ENCODE data around the gene MPRIP. TPM values are rescaled to one million over a fixed set of nuclear protein-coding genes. Genes with fewer than 3 reads are reported as not detected.
A peak's percentile ranks its signal among the peaks of the same experiment; 100 is the strongest.

MPRIP gene
- total RNA-seq, 1 experiment from 2014 or later: 284 TPM

GRCh38 chr17:17241656-17242055 is 199.4 kb downstream of the MPRIP start:
- no peaks in the 10 kb centered on the region for H3K4me1 Mint-ChIP-seq (ENCODE audit: low read depth, unreplicated experiment)
- no TSS peak for BruUV-seq (replicated peaks)
- ChIA-PET POLR2A (no interaction called here), CTCF (no interaction called here)
- no peak for TF ChIP-seq CTCF (IDR thresholded peaks at IDR 0.05; ENCODE audit: insufficient read depth in 1 of 2, low read depth in 1 of 2, low read length in 1 of 2, severe bottlenecking in 1 of 2, unreplicated experiment in 1 of 2)
- H3K36me3 Mint-ChIP-seq (ENCODE audit: insufficient read depth, unreplicated experiment): peaks cover 30% of the 10 kb centered on the region
- no peaks in the 10 kb centered on the region for H3K27me3 Mint-ChIP-seq (ENCODE audit: insufficient read depth, unreplicated experiment)
- H3K27ac Mint-ChIP-seq (ENCODE audit: unreplicated experiment): no peak overlapping the region
- intact Hi-C loops (cut with micrococcal nuclease; ENCODE audit: unreplicated experiment): no loop called here
- H3K4me3 ChIP-seq (ENCODE audit: low read depth, low read length): no peak overlapping the region
- H3K4me1 ChIP-seq: 0 out of 2 replicates have a peak, but pooled peaks cover 6% of the 10 kb centered on the region
- H3K27me3 ChIP-seq (replicated peaks; ENCODE audit: control insufficient read depth, insufficient read depth, low read length): no peaks in the 10 kb centered on the region
- no peaks in the 10 kb centered on the region for H3K9me3 ChIP-seq
- no peaks in the 10 kb centered on the region for H3K9me3 Mint-ChIP-seq (ENCODE audit: unreplicated experiment)
- DNase-seq: peak in 1 of 2 experiments; percentile 12
- H3K36me3 ChIP-seq (ENCODE audit: control insufficient read depth, insufficient read depth, low read length): peaks cover 1% of the 10 kb centered on the region
- no peak overlapping the region for H3K4me3 Mint-ChIP-seq (ENCODE audit: unreplicated experiment)

GRCh38 chr17:17242246-17242645 is 200.0 kb downstream of the MPRIP start:
- Mint-ChIP-seq H3K4me3 (ENCODE audit: unreplicated experiment) (no peak overlapping the region), H3K9me3 (ENCODE audit: unreplicated experiment) (no peaks in the 10 kb centered on the region), H3K4me1 (ENCODE audit: low read depth, unreplicated experiment) (no peaks in the 10 kb centered on the region), H3K27ac (ENCODE audit: unreplicated experiment) (no peak overlapping the region), H3K27me3 (ENCODE audit: insufficient read depth, unreplicated experiment) (no peaks in the 10 kb centered on the region), H3K36me3 (ENCODE audit: insufficient read depth, unreplicated experiment) (peaks cover 30% of the 10 kb centered on the region)
- no peaks in the 10 kb centered on the region for H3K27me3 ChIP-seq (replicated peaks; ENCODE audit: control insufficient read depth, insufficient read depth, low read length)
- H3K9me3 ChIP-seq: no peaks in the 10 kb centered on the region
- 0 out of 2 replicates have a peak, but pooled peaks cover 6% of the 10 kb centered on the region for H3K4me1 ChIP-seq
- no peak for TF ChIP-seq CTCF (IDR thresholded peaks at IDR 0.05; ENCODE audit: insufficient read depth in 1 of 2, low read depth in 1 of 2, low read length in 1 of 2, severe bottlenecking in 1 of 2, unreplicated experiment in 1 of 2)
- no peak overlapping the region for H3K4me3 ChIP-seq (ENCODE audit: low read depth, low read length)
- CTCF ChIA-PET: no interaction called here
- no TSS peak for BruUV-seq (replicated peaks)
- DNase-seq: peak in 1 of 2 experiments; percentile 32
- intact Hi-C loops (cut with micrococcal nuclease; ENCODE audit: unreplicated experiment): no loop called here
- H3K36me3 ChIP-seq (ENCODE audit: control insufficient read depth, insufficient read depth, low read length): peaks cover 1% of the 10 kb centered on the region
- POLR2A ChIA-PET: no interaction called here

Other genes with a start within 250 kb of the MPRIP start
- not detected in 2 replicates for gene TNFRSF13B, start 70.3 kb upstream of the MPRIP start, total RNA-seq (2022)
- 7.1 and 8.0 TPM in 2 replicates for gene PLD6, start 163.9 kb downstream of the MPRIP start, total RNA-seq (2022)
- gene FLCN, start 194.7 kb downstream of the MPRIP start, total RNA-seq (2022): 69.0 and 71.9 TPM in 2 replicates
- 120 and 127 TPM in 2 replicates for gene COPS3, start 238.8 kb downstream of the MPRIP start, total RNA-seq (2022)